Measurements from ENCODE around the gene SPTLC1.

SPTLC1 gene

DNA sequence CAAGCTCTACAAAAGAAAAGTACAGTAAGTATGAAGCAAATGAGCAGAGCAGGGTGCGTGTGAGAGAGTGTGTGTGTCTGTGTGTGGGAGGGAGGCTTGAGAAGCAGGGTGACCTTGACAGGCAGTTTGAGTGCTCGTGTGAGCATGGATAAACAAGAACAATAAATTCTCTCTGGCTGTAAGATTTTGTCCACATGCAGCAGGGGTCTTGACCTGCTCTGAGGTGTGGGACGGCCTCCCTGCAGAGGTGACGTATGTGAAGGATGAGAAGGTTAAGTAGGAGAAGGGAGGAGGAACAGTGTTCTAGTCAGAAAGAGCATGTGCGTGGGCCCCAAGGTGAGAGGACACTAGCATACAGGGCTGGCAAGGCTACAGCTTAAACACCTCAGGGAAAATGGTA lies 49.0 kb downstream of the SPTLC1 start:
- no peaks in the 10 kb centered on the region for H3K4me1 ChIP-seq (ENCODE audit: control insufficient read depth in 1 of 2, insufficient read depth in 2 of 2, low read length in 2 of 2)
- peaks cover 19 to 67% of the 10 kb centered on the region in 2 donors for H3K36me3 ChIP-seq (ENCODE audit: control insufficient read depth in 1 of 2, insufficient read depth in 2 of 2, low read length in 2 of 2)
- H3K27me3 ChIP-seq (ENCODE audit: low read depth, low read length), result no peaks in the 10 kb centered on the region
- no peak overlapping the region for H3K4me3 ChIP-seq (ENCODE audit: low read depth in 1 of 2, low read length in 2 of 2)
- no peak overlapping the region for H3K27ac ChIP-seq (ENCODE audit: low read length)
- peaks cover 6 to 19% of the 10 kb centered on the region in 2 donors for H3K9me3 ChIP-seq (ENCODE audit: control insufficient read depth in 1 of 2, low read length in 2 of 2)

GRCh38 chr9:92064711-92065110 lies 50.5 kb downstream of the SPTLC1 start:
- peaks cover 11 to 22% of the 10 kb centered on the region in 2 donors for H3K9me3 ChIP-seq (ENCODE audit: control insufficient read depth in 1 of 2, low read length in 2 of 2)
- no peaks in the 10 kb centered on the region for H3K27me3 ChIP-seq (ENCODE audit: low read depth, low read length)
- peaks cover 13 to 71% of the 10 kb centered on the region in 2 donors for H3K36me3 ChIP-seq (ENCODE audit: control insufficient read depth in 1 of 2, insufficient read depth in 2 of 2, low read length in 2 of 2)
- H3K4me3 ChIP-seq (ENCODE audit: low read depth in 1 of 2, low read length in 2 of 2), result no peak overlapping the region
- no peaks in the 10 kb centered on the region for H3K4me1 ChIP-seq (ENCODE audit: control insufficient read depth in 1 of 2, insufficient read depth in 2 of 2, low read length in 2 of 2)
- H3K27ac ChIP-seq (ENCODE audit: low read length), result no peak overlapping the region

GRCh38 chr9:92061184-92061583 lies 54.0 kb downstream of the SPTLC1 start:
- no peaks in the 10 kb centered on the region for H3K4me1 ChIP-seq (ENCODE audit: control insufficient read depth in 1 of 2, insufficient read depth in 2 of 2, low read length in 2 of 2)
- no peak overlapping the region for H3K27ac ChIP-seq (ENCODE audit: low read length)
- H3K36me3 ChIP-seq (ENCODE audit: control insufficient read depth in 1 of 2, insufficient read depth in 2 of 2, low read length in 2 of 2), result peaks cover 13 to 61% of the 10 kb centered on the region in 2 donors
- peaks cover 11 to 22% of the 10 kb centered on the region in 2 donors for H3K9me3 ChIP-seq (ENCODE audit: control insufficient read depth in 1 of 2, low read length in 2 of 2)
- H3K27me3 ChIP-seq (ENCODE audit: low read depth, low read length), result no peaks in the 10 kb centered on the region
- H3K4me3 ChIP-seq (ENCODE audit: low read depth in 1 of 2, low read length in 2 of 2), result peak overlapping the region in 1 of 2 donors; percentile 12

- Histone ChIP-seq H3K27ac (ENCODE audit: low read length) (no peak overlapping the region), H3K36me3 (ENCODE audit: control insufficient read depth in 1 of 2, insufficient read depth in 2 of 2, low read length in 2 of 2) (peaks cover 9 to 60% of the 10 kb centered on the region in 2 donors), H3K27me3 (ENCODE audit: low read depth, low read length) (no peaks in the 10 kb centered on the region), H3K4me3 (ENCODE audit: low read depth in 1 of 2, low read length in 2 of 2) (no peak overlapping the region), H3K9me3 (ENCODE audit: control insufficient read depth in 1 of 2, low read length in 2 of 2) (peaks cover 11 to 22% of the 10 kb centered on the region in 2 donors), H3K4me1 (ENCODE audit: control insufficient read depth in 1 of 2, insufficient read depth in 2 of 2, low read length in 2 of 2) (no peaks in the 10 kb centered on the region)
Observed at GRCh38 chr9:92059661-92060060, 55.6 kb downstream of the SPTLC1 start.

DNA sequence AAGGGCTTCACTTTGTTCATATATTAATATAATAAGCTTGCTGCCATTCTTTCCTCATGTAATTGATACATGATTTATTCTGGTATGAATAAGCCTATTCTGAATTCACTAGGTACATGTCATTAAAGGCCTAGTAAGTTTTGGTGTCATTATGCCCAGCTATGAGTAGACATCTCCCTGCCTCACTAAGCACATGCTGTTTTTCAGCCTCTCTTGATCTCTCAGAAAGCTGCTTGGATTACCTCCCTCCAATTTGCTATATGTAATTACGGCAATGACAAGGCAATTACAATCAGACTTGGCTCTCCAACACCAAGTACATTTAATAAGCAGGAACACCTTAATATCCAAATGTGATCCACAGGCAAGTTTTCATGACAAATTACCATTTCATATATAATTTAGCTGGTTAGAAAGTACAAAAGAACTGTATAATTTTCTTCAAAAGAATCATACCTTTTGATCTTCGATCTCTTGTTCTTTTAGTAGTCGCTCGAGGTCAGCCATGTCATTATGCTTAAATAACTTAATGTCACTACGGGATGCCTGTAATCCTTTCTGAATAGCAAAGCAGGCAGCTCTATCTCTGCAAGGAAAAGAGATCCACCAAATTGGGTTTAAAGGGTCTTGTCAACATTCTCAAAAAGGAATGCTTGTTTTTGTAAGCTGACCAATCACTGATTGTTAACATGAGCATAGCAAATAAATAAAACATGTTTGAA lies 56.3 kb downstream of the SPTLC1 start:
- peaks cover 13 to 63% of the 10 kb centered on the region in 2 donors for H3K36me3 ChIP-seq (ENCODE audit: control insufficient read depth in 1 of 2, insufficient read depth in 2 of 2, low read length in 2 of 2)
- no peak overlapping the region for H3K4me3 ChIP-seq (ENCODE audit: low read depth in 1 of 2, low read length in 2 of 2)
- no peak overlapping the region for H3K27ac ChIP-seq (ENCODE audit: low read length)
- no peaks in the 10 kb centered on the region for H3K27me3 ChIP-seq (ENCODE audit: low read depth, low read length)
- no peaks in the 10 kb centered on the region for H3K4me1 ChIP-seq (ENCODE audit: control insufficient read depth in 1 of 2, insufficient read depth in 2 of 2, low read length in 2 of 2)
- peaks cover 11 to 22% of the 10 kb centered on the region in 2 donors for H3K9me3 ChIP-seq (ENCODE audit: control insufficient read depth in 1 of 2, low read length in 2 of 2)

GRCh38 chr9:92058026-92058425 lies 57.2 kb downstream of the SPTLC1 start:
- Histone ChIP-seq H3K4me3 (ENCODE audit: low read depth in 1 of 2, low read length in 2 of 2) (no peak overlapping the region), H3K27ac (ENCODE audit: low read length) (no peak overlapping the region), H3K36me3 (ENCODE audit: control insufficient read depth in 1 of 2, insufficient read depth in 2 of 2, low read length in 2 of 2) (peaks cover 16 to 63% of the 10 kb centered on the region in 2 donors), H3K9me3 (ENCODE audit: control insufficient read depth in 1 of 2, low read length in 2 of 2) (peaks cover 11 to 17% of the 10 kb centered on the region in 2 donors), H3K27me3 (ENCODE audit: low read depth, low read length) (no peaks in the 10 kb centered on the region), H3K4me1 (ENCODE audit: control insufficient read depth in 1 of 2, insufficient read depth in 2 of 2, low read length in 2 of 2) (no peaks in the 10 kb centered on the region)

GRCh38 chr9:92057226-92057625 lies 58.0 kb downstream of the SPTLC1 start:
- no peak overlapping the region for H3K4me3 ChIP-seq (ENCODE audit: low read depth in 1 of 2, low read length in 2 of 2)
- H3K36me3 ChIP-seq (ENCODE audit: control insufficient read depth in 1 of 2, insufficient read depth in 2 of 2, low read length in 2 of 2), result peaks cover 17 to 60% of the 10 kb centered on the region in 2 donors
- H3K27me3 ChIP-seq (ENCODE audit: low read depth, low read length), result no peaks in the 10 kb centered on the region
- H3K9me3 ChIP-seq (ENCODE audit: control insufficient read depth in 1 of 2, low read length in 2 of 2), result peaks cover 11% of the 10 kb centered on the region in 2 donors
- H3K4me1 ChIP-seq (ENCODE audit: control insufficient read depth in 1 of 2, insufficient read depth in 2 of 2, low read length in 2 of 2), result no peaks in the 10 kb centered on the region
- H3K27ac ChIP-seq (ENCODE audit: low read length), result no peak overlapping the region

DNA sequence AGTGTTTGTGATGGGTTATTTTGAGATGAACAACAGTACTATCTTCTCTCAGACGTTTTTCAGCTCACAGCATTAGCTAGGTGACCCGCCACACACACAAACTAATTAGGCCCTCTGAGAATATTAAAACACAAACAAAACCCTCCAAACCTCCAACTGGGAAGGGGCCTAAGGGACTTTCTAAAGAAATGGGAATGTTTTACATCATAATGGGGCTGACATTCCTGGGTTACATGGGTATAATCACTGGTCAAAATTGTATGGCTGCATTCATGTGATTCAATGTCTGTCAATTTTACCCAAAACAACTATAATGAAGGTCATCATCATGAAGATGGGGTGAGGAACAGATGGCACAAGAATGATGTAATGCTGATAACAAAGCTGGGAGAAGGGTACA lies 59.6 kb downstream of the SPTLC1 start:
- Histone ChIP-seq H3K36me3 (ENCODE audit: control insufficient read depth in 1 of 2, insufficient read depth in 2 of 2, low read length in 2 of 2) (peaks cover 17 to 50% of the 10 kb centered on the region in 2 donors), H3K27ac (ENCODE audit: low read length) (no peak overlapping the region)

DNA sequence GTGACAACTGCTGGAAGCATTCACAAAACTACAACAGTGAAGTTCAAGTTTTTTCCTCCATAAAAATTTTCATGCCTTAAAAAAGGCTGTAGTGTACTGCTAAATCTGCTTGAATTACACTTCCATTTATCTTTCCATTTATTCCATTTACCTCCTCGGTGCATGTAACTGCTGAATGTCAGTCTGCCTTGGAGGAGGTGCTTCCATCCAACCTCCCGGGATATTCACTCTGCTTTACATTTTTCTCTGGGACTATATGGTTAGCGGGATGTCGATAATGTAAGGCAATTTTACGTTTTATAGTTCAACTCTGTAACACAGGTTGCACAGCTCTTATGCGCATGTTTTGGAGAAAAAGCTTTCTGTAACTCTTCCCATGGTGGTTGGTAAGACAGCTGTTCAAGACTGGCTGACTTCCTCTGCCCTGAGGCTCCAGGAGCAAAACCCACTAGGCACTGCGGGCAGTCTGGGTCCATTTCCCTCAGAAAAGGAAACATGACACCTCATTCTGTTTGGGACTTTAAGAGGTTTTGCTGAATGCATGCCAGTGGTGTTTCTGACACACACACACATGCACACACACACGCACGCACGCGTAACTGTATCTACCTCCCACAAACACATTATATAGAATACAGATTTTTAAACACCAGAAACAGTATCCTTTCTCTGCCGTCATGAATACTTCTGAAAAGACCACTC lies 66.1 kb downstream of the SPTLC1 start:
- no peaks in the 10 kb centered on the region for H3K4me1 ChIP-seq (ENCODE audit: control insufficient read depth in 1 of 2, insufficient read depth in 2 of 2, low read length in 2 of 2)
- no peaks in the 10 kb centered on the region for H3K27me3 ChIP-seq (ENCODE audit: low read depth, low read length)
- H3K4me3 ChIP-seq (ENCODE audit: low read depth in 1 of 2, low read length in 2 of 2), result no peak overlapping the region
- H3K36me3 ChIP-seq (ENCODE audit: control insufficient read depth in 1 of 2, insufficient read depth in 2 of 2, low read length in 2 of 2), result peaks cover 38 to 58% of the 10 kb centered on the region in 2 donors
- H3K27ac ChIP-seq (ENCODE audit: low read length), result no peak overlapping the region
- no peaks in the 10 kb centered on the region for H3K9me3 ChIP-seq (ENCODE audit: control insufficient read depth in 1 of 2, low read length in 2 of 2)

More for the DNA sequence above, 59.6 kb downstream of the SPTLC1 start:
- H3K4me1 ChIP-seq (ENCODE audit: control insufficient read depth in 1 of 2, insufficient read depth in 2 of 2, low read length in 2 of 2), result no peaks in the 10 kb centered on the region
- H3K9me3 ChIP-seq (ENCODE audit: control insufficient read depth in 1 of 2, low read length in 2 of 2), result no peaks in the 10 kb centered on the region
- H3K4me3 ChIP-seq (ENCODE audit: low read depth in 1 of 2, low read length in 2 of 2), result no peak overlapping the region
- no peaks in the 10 kb centered on the region for H3K27me3 ChIP-seq (ENCODE audit: low read depth, low read length)

- Histone ChIP-seq H3K9me3 (ENCODE audit: control insufficient read depth in 1 of 2, low read length in 2 of 2) (peaks cover 0 to 4% of the 10 kb centered on the region in 2 donors), H3K27me3 (ENCODE audit: low read depth, low read length) (no peaks in the 10 kb centered on the region), H3K36me3 (ENCODE audit: control insufficient read depth in 1 of 2, insufficient read depth in 2 of 2, low read length in 2 of 2) (peaks cover 49 to 59% of the 10 kb centered on the region in 2 donors), H3K27ac (ENCODE audit: low read length) (no peak overlapping the region), H3K4me3 (ENCODE audit: low read depth in 1 of 2, low read length in 2 of 2) (no peak overlapping the region), H3K4me1 (ENCODE audit: control insufficient read depth in 1 of 2, insufficient read depth in 2 of 2, low read length in 2 of 2) (no peaks in the 10 kb centered on the region)
Observed at GRCh38 chr9:92047500-92047899, 67.7 kb downstream of the SPTLC1 start.

DNA sequence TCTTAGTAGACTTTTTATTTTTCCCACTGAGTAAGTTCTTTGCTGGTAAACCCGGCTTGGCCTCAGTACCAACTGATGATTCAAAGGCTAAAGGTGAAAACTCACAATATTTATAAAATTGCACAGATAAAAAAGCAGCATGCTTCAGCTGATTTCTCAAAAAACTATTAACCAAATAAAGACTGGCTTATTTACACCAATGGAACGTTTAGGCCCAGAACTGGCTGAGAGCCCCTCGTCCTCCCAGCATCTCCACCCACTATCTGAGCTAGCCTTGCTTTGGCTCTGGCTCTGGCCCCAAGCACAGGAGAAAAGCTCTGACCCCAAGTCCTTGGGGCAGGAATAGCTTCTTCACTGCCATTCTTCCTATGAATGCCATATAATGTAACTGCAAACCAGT lies 68.5 kb downstream of the SPTLC1 start:
- H3K4me1 ChIP-seq (ENCODE audit: control insufficient read depth in 1 of 2, insufficient read depth in 2 of 2, low read length in 2 of 2), result no peaks in the 10 kb centered on the region
- H3K4me3 ChIP-seq (ENCODE audit: low read depth in 1 of 2, low read length in 2 of 2), result no peak overlapping the region
- no peak overlapping the region for H3K27ac ChIP-seq (ENCODE audit: low read length)
- peaks cover 57 to 65% of the 10 kb centered on the region in 2 donors for H3K36me3 ChIP-seq (ENCODE audit: control insufficient read depth in 1 of 2, insufficient read depth in 2 of 2, low read length in 2 of 2)
- H3K27me3 ChIP-seq (ENCODE audit: low read depth, low read length), result no peaks in the 10 kb centered on the region
- H3K9me3 ChIP-seq (ENCODE audit: control insufficient read depth in 1 of 2, low read length in 2 of 2), result peaks cover 6 to 10% of the 10 kb centered on the region in 2 donors

Measured in muscle layer of duodenum (tissue), 2 donors.